ENCODE results near the gene CUL9.
A peak's percentile ranks its signal among the peaks of the same experiment; 100 is the strongest.

CUL9 gene

GRCh38 chr6:43170931-43171706 is 10.9 kb upstream of the CUL9 start, which contains the start of gene SRF:
TSS of gene SRF (plus strand) at chr6:43171269. CDS start at chr6:43171657, 388 bp downstream.
- Histone ChIP-seq H3K9me3 (no peaks in the 10 kb centered on the region), H3K36me3 (peaks cover 12% of the 10 kb centered on the region), H3K4me3 (ENCODE audit: low read depth in 1 of 2, low read length in 1 of 2) (peak within 1 kb of the TSS; percentile 89 to 91), H3K4me1 (ENCODE audit: control insufficient read depth in 1 of 2, insufficient read depth in 1 of 2, low read depth in 1 of 2, low read length in 1 of 2) (peaks cover 46 to 48% of the 10 kb centered on the region in 2 experiments), H3K27ac (peak within 1 kb of the TSS; percentile 95), H3K27me3 (no peaks in the 10 kb centered on the region)
- TF ChIP-seq CTCF (IDR thresholded peaks at IDR 0.05), result peak; percentile 97

DNA sequence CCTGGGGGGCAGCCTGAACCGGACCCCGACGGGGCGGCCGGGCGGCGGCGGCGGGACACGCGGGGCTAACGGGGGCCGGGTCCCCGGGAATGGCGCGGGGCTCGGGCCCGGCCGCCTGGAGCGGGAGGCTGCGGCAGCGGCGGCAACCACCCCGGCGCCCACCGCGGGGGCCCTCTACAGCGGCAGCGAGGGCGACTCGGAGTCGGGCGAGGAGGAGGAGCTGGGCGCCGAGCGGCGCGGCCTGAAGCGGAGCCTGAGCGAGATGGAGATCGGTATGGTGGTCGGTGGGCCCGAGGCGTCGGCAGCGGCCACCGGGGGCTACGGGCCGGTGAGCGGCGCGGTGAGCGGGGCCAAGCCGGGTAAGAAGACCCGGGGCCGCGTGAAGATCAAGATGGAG is 10.3 kb upstream of the CUL9 start:
- Histone ChIP-seq H3K27me3 (no peaks in the 10 kb centered on the region), H3K4me1 (ENCODE audit: control insufficient read depth in 1 of 2, insufficient read depth in 1 of 2, low read depth in 1 of 2, low read length in 1 of 2) (peaks cover 51 to 53% of the 10 kb centered on the region in 2 experiments), H3K9me3 (no peaks in the 10 kb centered on the region), H3K27ac (peak overlapping the region; percentile 95), H3K4me3 (ENCODE audit: low read depth in 1 of 2, low read length in 1 of 2) (peak overlapping the region; percentile 89 to 91), H3K36me3 (peaks cover 15% of the 10 kb centered on the region)
- no peak for TF ChIP-seq CTCF (IDR thresholded peaks at IDR 0.05)

DNA sequence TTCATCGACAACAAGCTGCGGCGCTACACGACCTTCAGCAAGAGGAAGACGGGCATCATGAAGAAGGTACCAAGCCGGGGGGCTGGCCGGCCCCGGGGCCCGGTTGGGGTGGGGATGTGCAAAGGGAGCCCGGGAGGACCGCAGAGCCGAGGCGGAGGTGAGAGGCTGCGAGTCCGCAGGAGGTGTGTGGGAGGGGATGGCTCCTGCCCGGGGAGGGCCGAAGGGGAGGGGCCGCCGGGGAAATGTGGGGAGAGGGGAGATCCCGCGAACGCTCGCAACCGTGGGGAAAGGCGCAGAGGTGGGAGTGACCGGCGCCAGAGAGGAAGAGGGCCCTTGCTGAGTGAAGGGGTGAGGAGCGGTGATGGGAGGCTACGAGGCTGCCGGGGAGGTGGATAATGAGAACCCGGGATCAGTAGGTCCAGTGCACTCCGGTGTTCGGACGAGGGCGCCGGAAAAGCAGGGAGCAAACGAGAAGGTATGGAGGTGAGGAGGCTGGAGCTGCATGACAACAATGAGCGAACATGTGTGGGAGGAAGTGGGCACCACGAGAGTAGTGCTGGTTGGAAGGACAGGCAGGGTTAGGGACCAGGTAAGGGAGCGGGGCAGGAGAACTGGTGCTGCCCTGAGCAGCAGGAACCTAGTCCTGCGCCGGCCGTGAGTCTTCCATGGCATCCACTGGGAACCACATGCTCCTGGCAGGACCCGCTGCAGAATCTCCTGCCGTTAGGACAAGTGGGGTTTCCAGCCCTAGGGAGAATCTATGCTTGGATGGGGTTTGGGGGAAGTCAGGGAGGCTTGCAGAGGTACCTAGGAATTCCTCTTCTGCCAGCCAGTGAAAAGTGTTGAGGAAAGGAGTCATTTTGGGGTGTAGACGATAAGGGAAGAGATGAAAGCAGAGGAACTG is 9.6 kb upstream of the CUL9 start:
- Histone ChIP-seq H3K9me3 (no peaks in the 10 kb centered on the region), H3K4me1 (ENCODE audit: control insufficient read depth in 1 of 2, insufficient read depth in 1 of 2, low read depth in 1 of 2, low read length in 1 of 2) (peaks cover 53 to 56% of the 10 kb centered on the region in 2 experiments), H3K36me3 (peaks cover 15% of the 10 kb centered on the region), H3K27ac (peak overlapping the region; percentile 95), H3K27me3 (no peaks in the 10 kb centered on the region), H3K4me3 (ENCODE audit: low read depth in 1 of 2, low read length in 1 of 2) (peak overlapping the region; percentile 89 to 91)
- no peak for TF ChIP-seq CTCF (IDR thresholded peaks at IDR 0.05)

DNA sequence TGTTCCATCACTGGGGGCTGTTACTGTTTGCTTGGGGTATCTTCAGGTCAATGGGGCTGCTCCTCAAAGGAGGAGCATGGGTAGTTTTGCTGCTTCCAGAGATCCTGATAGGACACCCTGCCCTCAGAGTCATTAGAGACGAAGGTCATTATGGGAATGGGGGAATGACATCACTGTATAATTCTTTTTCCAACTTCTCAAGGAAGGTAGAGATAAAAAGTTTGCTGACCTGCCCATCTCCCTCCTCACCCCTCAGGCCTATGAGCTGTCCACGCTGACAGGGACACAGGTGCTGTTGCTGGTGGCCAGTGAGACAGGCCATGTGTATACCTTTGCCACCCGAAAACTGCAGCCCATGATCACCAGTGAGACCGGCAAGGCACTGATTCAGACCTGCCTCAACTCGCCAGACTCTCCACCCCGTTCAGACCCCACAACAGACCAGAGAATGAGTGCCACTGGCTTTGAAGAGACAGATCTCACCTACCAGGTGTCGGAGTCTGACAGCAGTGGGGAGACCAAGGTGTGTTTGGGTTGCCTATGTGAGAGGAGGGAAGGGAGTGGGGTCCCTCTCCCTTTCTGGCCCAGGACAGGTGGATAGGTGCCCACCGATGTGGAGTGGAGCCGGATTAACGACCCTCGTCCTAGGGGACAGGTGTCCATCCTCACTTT is 8.3 kb upstream of the CUL9 start:
- Histone ChIP-seq H3K4me3 (ENCODE audit: low read depth in 1 of 2, low read length in 1 of 2) (peak overlapping the region; percentile 75 to 89), H3K4me1 (ENCODE audit: control insufficient read depth in 1 of 2, insufficient read depth in 1 of 2, low read depth in 1 of 2, low read length in 1 of 2) (peaks cover 53 to 56% of the 10 kb centered on the region in 2 experiments), H3K27me3 (no peaks in the 10 kb centered on the region), H3K9me3 (no peaks in the 10 kb centered on the region), H3K27ac (peak overlapping the region; percentile 95), H3K36me3 (peaks cover 24% of the 10 kb centered on the region)
- no peak for TF ChIP-seq CTCF (IDR thresholded peaks at IDR 0.05)
